A673 (cell line): ENCODE results near the gene HOXB8.

Experiments used
- EZH2 ChIP-seq: fragments of 200-600 bp; sonication (generic); IDR thresholded peaks from 2 replicates; pipeline ENCODE4 v1.6.1; 2017; ENCODE audit warnings: borderline replicate concordance, low read depth, mild to moderate bottlenecking, mixed read lengths, antibody characterized with exemption, low read length; ENCODE audit not compliant: poor library complexity, severe bottlenecking
- TF ChIP-seq, protein P1 (sequence below): fragments of 300-800, 200-600 bp; sonication (generic); conservative IDR thresholded peaks from 2 replicates; pipeline ENCODE4 v1.5.1; 2017; ENCODE audit warnings: low read depth, mild to moderate bottlenecking, antibody characterized with exemption, low read length, moderate library complexity, mixed read lengths

DNA sequence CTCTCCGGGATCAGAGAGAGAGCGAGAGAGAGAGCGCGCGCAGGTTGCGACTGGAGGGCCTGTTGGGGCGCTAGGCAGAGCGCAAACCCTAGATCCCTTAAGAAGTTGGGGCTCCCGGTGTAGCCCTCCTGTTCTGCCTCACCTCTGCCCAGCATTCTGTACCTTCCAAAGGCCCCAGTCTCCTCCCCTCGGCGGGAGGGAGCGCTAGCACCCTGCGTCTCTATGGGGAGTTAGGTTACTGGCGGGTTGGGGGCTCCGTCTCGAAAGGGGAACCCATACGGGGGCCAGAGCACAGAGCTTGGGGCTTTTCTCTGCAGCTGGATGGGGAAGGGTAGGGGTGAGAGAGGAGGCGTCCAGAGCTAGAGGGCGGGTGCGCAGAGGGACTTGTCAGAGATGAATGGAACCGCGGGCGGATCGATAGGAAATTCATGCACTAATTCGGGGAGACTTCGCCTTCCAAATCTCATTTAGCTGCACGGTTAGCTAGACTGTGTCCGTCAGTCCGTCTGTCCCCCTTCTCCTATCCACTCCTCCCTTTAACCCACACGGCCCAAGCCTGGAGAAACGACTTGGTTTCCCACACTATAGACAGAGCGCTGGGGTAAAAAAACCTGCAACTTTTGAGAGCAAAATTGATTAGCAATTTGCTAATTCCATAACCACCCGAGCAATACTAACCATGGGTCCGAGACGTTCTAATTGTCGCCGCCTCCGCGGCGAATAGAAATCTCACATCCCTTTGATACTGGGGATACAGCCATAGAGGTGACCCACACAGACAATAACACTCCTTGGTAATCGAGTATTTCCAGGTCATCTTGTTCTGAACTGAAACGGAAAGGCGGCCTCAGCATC, 36.2 kb downstream of the HOXB8 start:
- TF ChIP-seq, protein P1, sequence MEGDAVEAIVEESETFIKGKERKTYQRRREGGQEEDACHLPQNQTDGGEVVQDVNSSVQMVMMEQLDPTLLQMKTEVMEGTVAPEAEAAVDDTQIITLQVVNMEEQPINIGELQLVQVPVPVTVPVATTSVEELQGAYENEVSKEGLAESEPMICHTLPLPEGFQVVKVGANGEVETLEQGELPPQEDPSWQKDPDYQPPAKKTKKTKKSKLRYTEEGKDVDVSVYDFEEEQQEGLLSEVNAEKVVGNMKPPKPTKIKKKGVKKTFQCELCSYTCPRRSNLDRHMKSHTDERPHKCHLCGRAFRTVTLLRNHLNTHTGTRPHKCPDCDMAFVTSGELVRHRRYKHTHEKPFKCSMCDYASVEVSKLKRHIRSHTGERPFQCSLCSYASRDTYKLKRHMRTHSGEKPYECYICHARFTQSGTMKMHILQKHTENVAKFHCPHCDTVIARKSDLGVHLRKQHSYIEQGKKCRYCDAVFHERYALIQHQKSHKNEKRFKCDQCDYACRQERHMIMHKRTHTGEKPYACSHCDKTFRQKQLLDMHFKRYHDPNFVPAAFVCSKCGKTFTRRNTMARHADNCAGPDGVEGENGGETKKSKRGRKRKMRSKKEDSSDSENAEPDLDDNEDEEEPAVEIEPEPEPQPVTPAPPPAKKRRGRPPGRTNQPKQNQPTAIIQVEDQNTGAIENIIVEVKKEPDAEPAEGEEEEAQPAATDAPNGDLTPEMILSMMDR, result no peak
- TF ChIP-seq EZH2, result no peak
